CD4-positive, alpha-beta T cell treated with Interleukin-6 for 4 hours (primary cell): ENCODE results near the gene VAV3.

Source experiments
- DNase-seq: peaks from one replicate; pipeline ENCODE4 v3.0.0-alpha.2; 2020; ENCODE audit warnings: mixed read lengths

Gene VAV3

GRCh38 chr1:107555578-107555977 lies 409.4 kb downstream of the VAV3 start:
- DNase-seq: no peak

- DNase-seq: no peak
These were observed 412.2 kb downstream of the VAV3 start for GRCh38 chr1:107552781-107553180.

GRCh38 chr1:107551456-107551855 lies 413.5 kb downstream of the VAV3 start:
- no peak for DNase-seq

- DNase-seq: no peak
These were observed 414.6 kb downstream of the VAV3 start for GRCh38 chr1:107550358-107550757.

- no peak for DNase-seq
These were observed 415.7 kb downstream of the VAV3 start for GRCh38 chr1:107549152-107549810.

GRCh38 chr1:107548276-107548675 lies 416.7 kb downstream of the VAV3 start:
- DNase-seq: no peak

GRCh38 chr1:107547363-107548155 lies 417.4 kb downstream of the VAV3 start:
- DNase-seq: no peak

GRCh38 chr1:107546576-107546975 lies 418.4 kb downstream of the VAV3 start:
- DNase-seq: no peak

- no peak for DNase-seq
These were observed 419.1 kb downstream of the VAV3 start for GRCh38 chr1:107545879-107546278.

GRCh38 chr1:107545056-107545577 lies 419.9 kb downstream of the VAV3 start:
- no peak for DNase-seq

- no peak for DNase-seq
These were observed 420.7 kb downstream of the VAV3 start for GRCh38 chr1:107544285-107544684.

- DNase-seq: no peak
These were observed 423.6 kb downstream of the VAV3 start for GRCh38 chr1:107541412-107541811.

- no peak for DNase-seq
These were observed 426.5 kb downstream of the VAV3 start for GRCh38 chr1:107538502-107538901.

GRCh38 chr1:107536266-107536665 lies 428.7 kb downstream of the VAV3 start:
- DNase-seq: no peak

GRCh38 chr1:107535091-107535490 lies 429.9 kb downstream of the VAV3 start:
- DNase-seq: no peak

GRCh38 chr1:107534632-107535031 lies 430.3 kb downstream of the VAV3 start:
- no peak for DNase-seq

- no peak for DNase-seq
These were observed 431.5 kb downstream of the VAV3 start for GRCh38 chr1:107533436-107533835.

- no peak for DNase-seq
These were observed 432.7 kb downstream of the VAV3 start for GRCh38 chr1:107532318-107532717.

- DNase-seq: no peak
These were observed 433.7 kb downstream of the VAV3 start for GRCh38 chr1:107531065-107531908.

- DNase-seq: no peak
These were observed 434.4 kb downstream of the VAV3 start for GRCh38 chr1:107530543-107530942.

GRCh38 chr1:107529511-107530149 lies 435.4 kb downstream of the VAV3 start:
- DNase-seq: no peak

- DNase-seq: no peak
These were observed 438.3 kb downstream of the VAV3 start for GRCh38 chr1:107526524-107527198.
